Mesodermal cell (in vitro differentiated cells): ENCODE measurements around the gene SLC41A1. TPM values are rescaled to one million over a fixed set of nuclear protein-coding genes. Genes with fewer than 3 reads are reported as not detected.
"Not testable (repeated sequence)": the region's sequence is repeated elsewhere in the genome, so short reads cannot be mapped to it uniquely, and the experiment has no call there.

Experiments used
- H3K27ac ChIP-seq: 2 replicates; pipeline ENCODE4 v1.7.0; 2013; ENCODE audit warnings: mild to moderate bottlenecking, low read depth, low read length, moderate library complexity; ENCODE audit not compliant: severe bottlenecking
- H3K36me3 ChIP-seq: 2 replicates; pipeline ENCODE4 v1.7.1; 2013; ENCODE audit warnings: mild to moderate bottlenecking, low read length, moderate library complexity; ENCODE audit not compliant: control insufficient read depth, insufficient read depth
- H3K4me1 ChIP-seq: one replicate; pipeline ENCODE4 v1.7.1; 2013; ENCODE audit warnings: mild to moderate bottlenecking, low read length; ENCODE audit not compliant: insufficient read depth, control insufficient read depth, poor library complexity, severe bottlenecking
- H3K4me3 ChIP-seq: 2 replicates; pipeline ENCODE4 v1.7.0; 2013; ENCODE audit warnings: low read length, control low read depth, mild to moderate bottlenecking; ENCODE audit not compliant: insufficient read depth, poor library complexity, severe bottlenecking; ENCODE audit errors: extremely low read depth
- H3K9me3 ChIP-seq: 2 replicates; pipeline ENCODE4 v1.7.1; 2013; ENCODE audit warnings: mild to moderate bottlenecking, low read length, moderate library complexity; ENCODE audit not compliant: control insufficient read depth
- WGBS, 2 experiments: methylation state at CpG; one replicate each; pipeline ENCODE4 v1.1.5; 2013; ENCODE audit warnings: missing lambda C conversion rate in 2 of 2; ENCODE audit not compliant: insufficient coverage in 2 of 2; 5-methylcytosine and 5-hydroxymethylcytosine counted together
- polyA plus RNA-seq, 2 experiments: library from polyadenylated mRNA; stranded (reverse); fragments of 50-300 nt; gene quantifications; one replicate each; pipeline ENCODE4 v1.2.3, GENCODE V29; 2013

SLC41A1 gene
- polyA plus RNA-seq (2013, experiment 1 of 2): 20.5 TPM
- 17.0 TPM for polyA plus RNA-seq (2013, experiment 2 of 2)

GRCh38 chr1:205812878-205813754 is at the start of gene SLC41A1:
Gene SLC41A1 (minus strand): TSS chr1:205813198. CDS start chr1:205810441, 2,757 bp downstream.
- peak within 1 kb of the TSS; percentile 71 for H3K4me3 ChIP-seq
- 0 to 1% methylated on average over 61 to 65 of the region's 83 CpGs for WGBS, 2 experiments
- H3K9me3 ChIP-seq: no peaks in the 10 kb centered on the region
- H3K36me3 ChIP-seq: peaks cover 25% of the 10 kb centered on the region
- H3K27ac ChIP-seq: peak within 1 kb of the TSS; percentile 57
- peaks cover 24% of the 10 kb centered on the region for H3K4me1 ChIP-seq

- WGBS, 2 experiments: 89% methylated on average over 1 of the region's 2 CpGs; no CpG with 5 or more reads in 1 of the 2 experiments
- no peaks in the 10 kb centered on the region for H3K9me3 ChIP-seq
Measured at GRCh38 chr1:205861540-205861939, 48.5 kb upstream of the SLC41A1 start.

GRCh38 chr1:205858141-205858961 is 45.4 kb upstream of the SLC41A1 start:
- Histone ChIP-seq H3K27ac (no peak overlapping the region), H3K4me1 (no peaks in the 10 kb centered on the region), H3K9me3 (no peaks in the 10 kb centered on the region), H3K4me3 (no peak overlapping the region), H3K36me3 (no peaks in the 10 kb centered on the region)
- 91 to 92% methylated on average over 4 to 5 of the region's 6 CpGs for WGBS, 2 experiments

More at GRCh38 chr1:205861540-205861939, 48.5 kb upstream of the SLC41A1 start:
- no peaks in the 10 kb centered on the region for H3K4me1 ChIP-seq
- H3K36me3 ChIP-seq: no peaks in the 10 kb centered on the region
- no peak overlapping the region for H3K4me3 ChIP-seq
- no peak overlapping the region for H3K27ac ChIP-seq

GRCh38 chr1:205857501-205857900 is 44.5 kb upstream of the SLC41A1 start:
- H3K9me3 ChIP-seq, H3K36me3 ChIP-seq, H3K27ac ChIP-seq, H3K4me1 ChIP-seq, H3K4me3 ChIP-seq: not testable (repeated sequence)
- WGBS, 2 experiments: 85 to 89% methylated on average over 2 of the region's 2 CpGs

- no peaks in the 10 kb centered on the region for H3K9me3 ChIP-seq
- no peaks in the 10 kb centered on the region for H3K4me1 ChIP-seq
- no peak overlapping the region for H3K4me3 ChIP-seq
- no peaks in the 10 kb centered on the region for H3K36me3 ChIP-seq
- H3K27ac ChIP-seq: no peak overlapping the region
Measured at GRCh38 chr1:205856433-205856832, 43.4 kb upstream of the SLC41A1 start.

GRCh38 chr1:205852969-205853368 is 40.0 kb upstream of the SLC41A1 start:
- Histone ChIP-seq H3K9me3 (no peaks in the 10 kb centered on the region), H3K27ac (no peak overlapping the region), H3K4me3 (no peak overlapping the region)

GRCh38 chr1:205851993-205852392 is 39.0 kb upstream of the SLC41A1 start:
- H3K27ac ChIP-seq: no peak overlapping the region
- no peaks in the 10 kb centered on the region for H3K36me3 ChIP-seq
- 100% methylated on average over 1 of the region's 4 CpGs; no CpG with 5 or more reads in 1 of the 2 experiments for WGBS, 2 experiments
- no peaks in the 10 kb centered on the region for H3K9me3 ChIP-seq
- no peaks in the 10 kb centered on the region for H3K4me1 ChIP-seq
- no peak overlapping the region for H3K4me3 ChIP-seq

More at GRCh38 chr1:205852969-205853368, 40.0 kb upstream of the SLC41A1 start:
- no peaks in the 10 kb centered on the region for H3K36me3 ChIP-seq
- H3K4me1 ChIP-seq: no peaks in the 10 kb centered on the region

GRCh38 chr1:205849619-205850355 is 36.8 kb upstream of the SLC41A1 start, which contains the start of gene PM20D1:
Gene PM20D1 (minus strand): TSS chr1:205850132. CDS start chr1:205850072, 60 bp downstream.
- Histone ChIP-seq H3K36me3 (no peaks in the 10 kb centered on the region), H3K9me3 (no peaks in the 10 kb centered on the region)

GRCh38 chr1:205843036-205843859 is 30.2 kb upstream of the SLC41A1 start:
- 88 to 96% methylated on average over 2 of the region's 3 CpGs for WGBS, 2 experiments
- H3K4me1 ChIP-seq: peaks cover 3% of the 10 kb centered on the region
- H3K9me3 ChIP-seq: no peaks in the 10 kb centered on the region
- no peak overlapping the region for H3K4me3 ChIP-seq
- H3K27ac ChIP-seq: no peak overlapping the region
- no peaks in the 10 kb centered on the region for H3K36me3 ChIP-seq

More at GRCh38 chr1:205849619-205850355, 36.8 kb upstream of the SLC41A1 start, which contains the start of gene PM20D1:
- no peaks in the 10 kb centered on the region for H3K4me1 ChIP-seq
- H3K27ac ChIP-seq: no peak within 1 kb of the TSS
- no peak within 1 kb of the TSS for H3K4me3 ChIP-seq
- WGBS, 2 experiments: 98% methylated on average over 35 to 39 of the region's 39 CpGs
